GM12875 (cell line): ENCODE results near the gene USP15.

Experiments
- H3K4me3 ChIP-seq: one replicate; pipeline ENCODE4 v1.5.1; 2011; ENCODE audit warnings: low read depth, low read length, control low read depth
- TF ChIP-seq, protein P1 (sequence below): IDR thresholded peaks from 2 replicates; pipeline ENCODE4 v1.5.1; 2011; ENCODE audit warnings: low read depth, mild to moderate bottlenecking, control low read depth, inconsistent platforms, low read length, moderate library complexity, borderline replicate concordance; ENCODE audit not compliant: insufficient read depth

USP15 gene

DNA sequence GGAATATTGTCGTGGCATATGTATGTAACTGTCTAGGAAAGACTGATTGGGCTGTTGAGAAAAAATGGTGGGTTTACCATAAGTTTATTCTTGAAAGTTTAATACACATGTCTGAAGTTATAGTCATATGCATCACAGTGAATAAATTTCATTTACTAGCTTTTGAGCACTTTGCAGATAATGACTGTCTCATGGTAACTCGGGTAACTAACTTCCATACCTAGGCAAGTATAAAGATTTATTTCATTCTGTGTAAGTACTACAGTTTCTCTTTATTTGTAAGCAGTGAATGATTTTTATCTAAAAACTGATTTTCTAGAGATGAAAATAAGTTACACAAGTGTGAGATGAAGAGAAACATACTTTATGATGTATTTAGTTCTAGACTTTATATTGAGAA, 3.0 kb downstream of the USP15 start:
- no peak overlapping the region for H3K4me3 ChIP-seq
- TF ChIP-seq, protein P1, sequence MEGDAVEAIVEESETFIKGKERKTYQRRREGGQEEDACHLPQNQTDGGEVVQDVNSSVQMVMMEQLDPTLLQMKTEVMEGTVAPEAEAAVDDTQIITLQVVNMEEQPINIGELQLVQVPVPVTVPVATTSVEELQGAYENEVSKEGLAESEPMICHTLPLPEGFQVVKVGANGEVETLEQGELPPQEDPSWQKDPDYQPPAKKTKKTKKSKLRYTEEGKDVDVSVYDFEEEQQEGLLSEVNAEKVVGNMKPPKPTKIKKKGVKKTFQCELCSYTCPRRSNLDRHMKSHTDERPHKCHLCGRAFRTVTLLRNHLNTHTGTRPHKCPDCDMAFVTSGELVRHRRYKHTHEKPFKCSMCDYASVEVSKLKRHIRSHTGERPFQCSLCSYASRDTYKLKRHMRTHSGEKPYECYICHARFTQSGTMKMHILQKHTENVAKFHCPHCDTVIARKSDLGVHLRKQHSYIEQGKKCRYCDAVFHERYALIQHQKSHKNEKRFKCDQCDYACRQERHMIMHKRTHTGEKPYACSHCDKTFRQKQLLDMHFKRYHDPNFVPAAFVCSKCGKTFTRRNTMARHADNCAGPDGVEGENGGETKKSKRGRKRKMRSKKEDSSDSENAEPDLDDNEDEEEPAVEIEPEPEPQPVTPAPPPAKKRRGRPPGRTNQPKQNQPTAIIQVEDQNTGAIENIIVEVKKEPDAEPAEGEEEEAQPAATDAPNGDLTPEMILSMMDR: no peak

DNA sequence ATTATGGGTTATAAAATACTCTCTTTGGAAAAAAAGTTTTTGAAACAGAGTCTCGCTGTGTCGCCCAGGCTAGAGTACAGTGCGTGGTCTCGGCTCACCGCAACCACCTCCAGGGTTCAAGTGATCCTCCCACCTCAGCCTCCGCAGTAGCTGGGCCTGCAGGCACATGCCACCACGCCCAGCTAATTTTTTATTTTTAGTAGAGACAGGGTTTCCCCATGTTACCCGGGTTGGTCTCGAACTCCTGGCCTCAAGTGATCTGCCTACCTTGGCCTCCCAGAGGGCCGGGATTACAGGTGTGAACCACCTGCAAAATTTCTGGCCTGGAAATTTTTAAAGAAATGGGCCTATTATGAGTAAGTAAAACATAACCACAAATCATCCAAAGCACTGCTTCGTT, 3.8 kb downstream of the USP15 start:
- H3K4me3 ChIP-seq: no peak overlapping the region
- TF ChIP-seq, protein P1: no peak

DNA sequence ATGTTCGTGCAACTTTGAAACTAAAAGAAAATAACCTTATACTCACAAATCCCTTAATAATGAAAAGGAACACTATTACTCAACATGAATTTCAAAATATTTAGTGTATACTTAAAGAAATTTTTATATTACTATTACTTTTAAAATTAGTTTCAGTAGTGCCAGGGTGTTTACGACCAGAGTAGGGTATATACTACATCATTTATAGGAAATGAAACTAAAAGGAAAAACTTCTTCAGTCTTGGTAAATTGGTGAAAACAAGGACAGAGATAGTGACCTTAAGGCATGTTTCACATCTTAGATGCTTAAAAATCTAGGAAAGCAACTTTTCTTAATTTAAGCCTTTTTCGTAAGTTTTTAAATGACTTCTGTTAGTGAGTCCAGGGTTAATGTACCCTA, 4.5 kb downstream of the USP15 start:
- TF ChIP-seq, protein P1: no peak
- no peak overlapping the region for H3K4me3 ChIP-seq

DNA sequence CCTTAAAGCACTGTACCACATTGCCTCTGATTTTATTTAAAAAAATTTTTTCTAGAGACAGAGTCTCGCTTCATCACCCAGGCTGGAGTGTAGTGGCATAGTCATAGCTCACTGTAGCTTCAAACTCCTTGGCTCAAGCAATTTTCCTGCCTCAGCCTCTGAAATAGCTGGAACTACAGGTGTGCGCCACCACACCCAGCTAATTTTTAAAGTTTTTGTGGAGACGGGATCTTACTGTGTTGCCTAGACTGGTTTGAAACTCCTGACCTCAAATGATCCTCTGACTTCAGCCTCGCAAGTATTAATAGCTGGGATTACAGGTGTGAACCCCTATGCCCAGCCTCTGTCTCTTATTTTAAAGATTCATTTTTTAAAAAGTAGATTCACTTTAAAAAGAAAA, 5.3 kb downstream of the USP15 start:
- no peak overlapping the region for H3K4me3 ChIP-seq
- TF ChIP-seq, protein P1: no peak

DNA sequence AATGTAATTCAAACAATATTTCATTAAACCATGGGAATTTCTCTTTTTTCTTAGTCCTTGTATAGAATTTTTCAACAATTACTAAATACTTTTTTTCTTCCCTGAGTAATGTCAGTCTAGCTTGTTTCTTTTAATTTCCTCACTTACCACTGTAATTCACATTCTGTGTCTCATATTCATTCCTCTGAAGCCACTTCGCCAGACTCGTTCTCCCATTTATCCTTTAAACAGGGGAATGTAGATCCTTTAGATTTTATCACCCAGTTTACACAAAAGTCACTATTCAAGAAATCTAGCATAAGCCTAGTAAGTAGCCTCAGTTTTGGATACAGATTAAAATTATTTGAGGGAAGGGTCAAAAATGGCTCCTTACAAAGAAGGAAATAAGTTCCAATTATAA, 6.8 kb downstream of the USP15 start:
- no peak overlapping the region for H3K4me3 ChIP-seq
- TF ChIP-seq, protein P1: no peak

DNA sequence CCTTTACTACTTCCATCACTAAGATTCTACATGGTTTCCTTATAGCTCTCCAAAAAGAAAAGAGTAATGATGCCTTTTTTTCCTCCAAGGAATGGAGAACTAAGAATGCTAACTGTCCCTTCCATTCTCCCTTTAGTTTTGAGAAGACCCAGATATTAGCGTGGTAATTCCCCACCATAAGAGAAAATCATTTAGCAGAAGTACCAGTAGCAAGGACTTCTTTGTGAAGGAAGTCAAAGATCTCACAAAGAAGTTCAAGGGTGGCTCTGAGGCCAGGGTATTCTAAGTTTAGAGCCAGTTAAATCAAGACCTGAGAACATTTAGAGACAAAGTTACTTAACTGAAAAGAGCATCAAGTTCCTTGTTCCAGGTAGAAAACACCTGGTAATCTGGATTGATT, 7.3 kb downstream of the USP15 start:
- no peak overlapping the region for H3K4me3 ChIP-seq
- TF ChIP-seq, protein P1: no peak

DNA sequence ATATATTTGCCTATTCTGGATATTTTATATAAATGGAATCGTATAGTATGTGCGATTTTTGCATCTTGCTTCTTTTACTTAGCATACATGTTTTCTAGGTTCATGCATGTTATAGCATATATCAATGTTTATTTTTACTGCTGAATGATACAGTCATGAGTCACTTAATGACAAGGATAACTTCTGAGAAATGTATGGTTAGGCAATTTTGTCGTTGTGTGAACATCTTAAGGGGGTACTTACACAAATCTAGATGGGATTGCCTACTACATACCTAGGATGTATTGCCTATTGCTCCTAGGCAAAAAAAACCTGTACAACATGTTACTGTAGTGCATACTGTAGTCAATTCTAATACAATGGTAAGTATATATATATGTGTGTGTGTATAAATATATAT, 8.8 kb downstream of the USP15 start:
- H3K4me3 ChIP-seq: no peak overlapping the region
- TF ChIP-seq, protein P1: no peak
